NT2/D1 (cell line): Measurements from ENCODE around the gene RPE65.

Source experiments
- SUZ12 ChIP-seq: IDR thresholded peaks from 2 replicates; pipeline ENCODE4 v1.6.1; 2011; ENCODE audit not compliant: insufficient read length, insufficient read depth; ENCODE audit errors: extremely low read depth
- YY1 ChIP-seq: IDR thresholded peaks from 2 replicates; pipeline ENCODE4 v1.6.1; 2011; ENCODE audit not compliant: insufficient read length, insufficient read depth
- ZNF274 ChIP-seq: IDR thresholded peaks from 2 replicates; pipeline ENCODE4 v1.6.1; 2011; ENCODE audit warnings: mild to moderate bottlenecking, low read depth, low read length

GRCh38 chr1:68459796-68460195, 10.0 kb upstream of the RPE65 start:
- TF ChIP-seq SUZ12 (no peak), YY1 (no peak), ZNF274 (no peak)
